ENCODE data around the gene HERPUD1. TPM values are rescaled to one million over a fixed set of nuclear protein-coding genes. Genes with fewer than 3 reads are reported as not detected.

Gene HERPUD1
- total and polyA plus RNA-seq, 9 of the 15 experiments (the other 6 are each of a cell fraction or from before 2014, with no cell fraction given) = 14.2 to 60.7 (median 37.4) TPM

DNA sequence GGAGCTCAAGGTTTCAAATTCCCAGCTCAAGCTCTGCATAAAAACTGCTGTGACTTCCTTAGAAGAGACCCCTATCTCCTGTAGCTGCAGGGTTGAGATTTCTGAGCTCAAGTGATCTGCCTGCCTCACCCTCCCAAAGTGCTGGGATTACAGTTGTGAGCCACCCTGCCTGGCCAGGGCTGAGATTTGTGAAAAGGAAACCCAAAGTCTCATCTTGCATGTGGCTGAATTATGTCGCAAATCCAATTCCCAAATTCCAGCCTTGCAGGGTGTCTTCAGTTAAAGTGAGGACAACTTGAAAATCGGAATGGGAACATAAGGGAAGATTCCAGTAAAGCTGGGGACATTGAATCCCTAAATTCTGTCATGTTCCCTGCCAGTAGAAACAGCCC is 15.7 kb downstream of the HERPUD1 start (continued):
- TF ChIP-seq KDM5B (IDR thresholded peaks at IDR 0.05; ENCODE audit: insufficient replicate concordance, low read depth, low read length) (no peak), POLR2G (IDR thresholded peaks at IDR 0.05; ENCODE audit: low read depth, low read length) (no peak), ZNF41 (CRISPR knock-in tag; conservative IDR thresholded peaks at IDR 0.05) (no peak), NCOA1 (IDR thresholded peaks at IDR 0.05; ENCODE audit: low read depth) (no peak), NCOA2 (IDR thresholded peaks at IDR 0.05; ENCODE audit: partially characterized antibody in 2 of 2) (no peak), CHD1 (IDR thresholded peaks at IDR 0.05; ENCODE audit: low read length) (no peak)
- TF ChIP-seq, protein P1, sequence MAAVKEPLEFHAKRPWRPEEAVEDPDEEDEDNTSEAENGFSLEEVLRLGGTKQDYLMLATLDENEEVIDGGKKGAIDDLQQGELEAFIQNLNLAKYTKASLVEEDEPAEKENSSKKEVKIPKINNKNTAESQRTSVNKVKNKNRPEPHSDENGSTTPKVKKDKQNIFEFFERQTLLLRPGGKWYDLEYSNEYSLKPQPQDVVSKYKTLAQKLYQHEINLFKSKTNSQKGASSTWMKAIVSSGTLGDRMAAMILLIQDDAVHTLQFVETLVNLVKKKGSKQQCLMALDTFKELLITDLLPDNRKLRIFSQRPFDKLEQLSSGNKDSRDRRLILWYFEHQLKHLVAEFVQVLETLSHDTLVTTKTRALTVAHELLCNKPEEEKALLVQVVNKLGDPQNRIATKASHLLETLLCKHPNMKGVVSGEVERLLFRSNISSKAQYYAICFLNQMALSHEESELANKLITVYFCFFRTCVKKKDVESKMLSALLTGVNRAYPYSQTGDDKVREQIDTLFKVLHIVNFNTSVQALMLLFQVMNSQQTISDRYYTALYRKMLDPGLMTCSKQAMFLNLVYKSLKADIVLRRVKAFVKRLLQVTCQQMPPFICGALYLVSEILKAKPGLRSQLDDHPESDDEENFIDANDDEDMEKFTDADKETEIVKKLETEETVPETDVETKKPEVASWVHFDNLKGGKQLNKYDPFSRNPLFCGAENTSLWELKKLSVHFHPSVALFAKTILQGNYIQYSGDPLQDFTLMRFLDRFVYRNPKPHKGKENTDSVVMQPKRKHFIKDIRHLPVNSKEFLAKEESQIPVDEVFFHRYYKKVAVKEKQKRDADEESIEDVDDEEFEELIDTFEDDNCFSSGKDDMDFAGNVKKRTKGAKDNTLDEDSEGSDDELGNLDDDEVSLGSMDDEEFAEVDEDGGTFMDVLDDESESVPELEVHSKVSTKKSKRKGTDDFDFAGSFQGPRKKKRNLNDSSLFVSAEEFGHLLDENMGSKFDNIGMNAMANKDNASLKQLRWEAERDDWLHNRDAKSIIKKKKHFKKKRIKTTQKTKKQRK (IDR thresholded peaks at IDR 0.05; ENCODE audit: borderline replicate concordance, low read depth, low read length) = no peak

DNA sequence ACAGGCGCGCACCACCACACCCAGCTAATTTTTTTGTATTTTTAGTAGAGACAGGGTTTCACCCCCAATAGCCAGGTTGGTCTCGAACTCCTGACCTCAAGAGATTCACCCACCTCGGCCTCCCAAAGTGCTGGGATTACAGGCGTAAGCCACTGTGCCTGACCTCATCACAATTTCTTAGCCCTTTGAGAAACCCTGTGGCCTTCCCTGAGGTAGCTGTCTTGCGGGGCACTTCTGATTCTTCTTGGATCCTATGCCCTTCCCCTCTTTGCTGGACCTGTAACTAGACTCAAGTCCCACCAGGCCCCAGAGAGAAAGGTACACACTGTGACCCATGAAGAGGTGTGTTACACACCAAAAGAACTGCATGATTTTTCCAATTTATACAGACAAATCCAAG is 16.3 kb downstream of the HERPUD1 start:
- CTCF ChIA-PET (ENCODE audit: low intra/inter-chr PET ratio) = no interaction called here
- H3K79me2 ChIP-seq (ENCODE audit: control insufficient read depth, insufficient read depth, low read length) = no peaks in the 10 kb centered on the region
- no peak for ATAC-seq
- H3K4me3 ChIP-seq = no peak overlapping the region
- intact Hi-C loops (cut with micrococcal nuclease) = no loop called here
- 71% methylated on average over 5 of the region's 6 CpGs for WGBS (ENCODE audit: insufficient coverage, low coverage, missing lambda C conversion rate)
- in situ Hi-C loops (cut with MboI) = no loop called here
- no peak overlapping the region for H3K9ac ChIP-seq (ENCODE audit: insufficient read depth in 1 of 2, low read depth in 2 of 2, low read length in 2 of 2)
- POLR2A ChIA-PET = interaction anchor here (0.6 to 8.4 kb wide), 5 partner anchors 11 to 374 kb away, joined by 3 to 102 read pairs (median 4); partner anchors contain the start of gene HERPUD1
- H3K36me3 ChIP-seq (ENCODE audit: control insufficient read depth, insufficient read depth, low read length) = peaks cover 22% of the 10 kb centered on the region
- DNase-seq (ENCODE audit: extremely low read depth in 1 of 4, low spot score in 3 of 4) = no peak
- FAIRE-seq = no peak
- H3K4me2 ChIP-seq (ENCODE audit: insufficient read depth, low read length) = no peak overlapping the region
- no peaks in the 10 kb centered on the region; a peak in 1 of 5 replicates for H3K27me3 ChIP-seq (ENCODE audit: control insufficient read depth in 2 of 2, insufficient read depth in 2 of 2, low read length in 2 of 2)
- H4K20me1 ChIP-seq (replicated peaks; ENCODE audit: control insufficient read depth, insufficient read depth, low read length) = 0 out of 2 replicates have a peak, but pooled peaks cover under 1% of the 10 kb centered on the region
- H3K9me1 ChIP-seq (ENCODE audit: control insufficient read depth, insufficient read depth, low read length) = no peaks in the 10 kb centered on the region
- no TSS peak for BruUV-seq (replicated peaks)
- H2AFZ ChIP-seq (ENCODE audit: low read depth, low read length) = no peak overlapping the region
- H3K4me1 ChIP-seq (replicated peaks in 1 of 2; ENCODE audit: control insufficient read depth in 2 of 2, insufficient read depth in 2 of 2, low read length in 2 of 2) = no peaks in the 10 kb centered on the region
- no peak overlapping the region for H3K27ac ChIP-seq (ENCODE audit: extremely low read depth, low read depth, low read length)
- no peaks in the 10 kb centered on the region for H3K9me3 ChIP-seq (replicated peaks; ENCODE audit: control insufficient read depth, insufficient read depth, low read depth, low read length)
- TF ChIP-seq ZBED1 (IDR thresholded peaks at IDR 0.05) (no peak), EGR1 (conservative IDR thresholded peaks at IDR 0.05) (no peak), ETV5 (CRISPR knock-in tag; IDR thresholded peaks at IDR 0.05; ENCODE audit: low read depth) (no peak), CHD4 (IDR thresholded peaks at IDR 0.05; ENCODE audit: insufficient read depth, insufficient replicate concordance, low read depth, low read length, poor library complexity, severe bottlenecking) (no peak), POLR2AphosphoS2 (IDR thresholded peaks at IDR 0.05; ENCODE audit: low read length) (no peak)
- TF ChIP-seq, protein P2, sequence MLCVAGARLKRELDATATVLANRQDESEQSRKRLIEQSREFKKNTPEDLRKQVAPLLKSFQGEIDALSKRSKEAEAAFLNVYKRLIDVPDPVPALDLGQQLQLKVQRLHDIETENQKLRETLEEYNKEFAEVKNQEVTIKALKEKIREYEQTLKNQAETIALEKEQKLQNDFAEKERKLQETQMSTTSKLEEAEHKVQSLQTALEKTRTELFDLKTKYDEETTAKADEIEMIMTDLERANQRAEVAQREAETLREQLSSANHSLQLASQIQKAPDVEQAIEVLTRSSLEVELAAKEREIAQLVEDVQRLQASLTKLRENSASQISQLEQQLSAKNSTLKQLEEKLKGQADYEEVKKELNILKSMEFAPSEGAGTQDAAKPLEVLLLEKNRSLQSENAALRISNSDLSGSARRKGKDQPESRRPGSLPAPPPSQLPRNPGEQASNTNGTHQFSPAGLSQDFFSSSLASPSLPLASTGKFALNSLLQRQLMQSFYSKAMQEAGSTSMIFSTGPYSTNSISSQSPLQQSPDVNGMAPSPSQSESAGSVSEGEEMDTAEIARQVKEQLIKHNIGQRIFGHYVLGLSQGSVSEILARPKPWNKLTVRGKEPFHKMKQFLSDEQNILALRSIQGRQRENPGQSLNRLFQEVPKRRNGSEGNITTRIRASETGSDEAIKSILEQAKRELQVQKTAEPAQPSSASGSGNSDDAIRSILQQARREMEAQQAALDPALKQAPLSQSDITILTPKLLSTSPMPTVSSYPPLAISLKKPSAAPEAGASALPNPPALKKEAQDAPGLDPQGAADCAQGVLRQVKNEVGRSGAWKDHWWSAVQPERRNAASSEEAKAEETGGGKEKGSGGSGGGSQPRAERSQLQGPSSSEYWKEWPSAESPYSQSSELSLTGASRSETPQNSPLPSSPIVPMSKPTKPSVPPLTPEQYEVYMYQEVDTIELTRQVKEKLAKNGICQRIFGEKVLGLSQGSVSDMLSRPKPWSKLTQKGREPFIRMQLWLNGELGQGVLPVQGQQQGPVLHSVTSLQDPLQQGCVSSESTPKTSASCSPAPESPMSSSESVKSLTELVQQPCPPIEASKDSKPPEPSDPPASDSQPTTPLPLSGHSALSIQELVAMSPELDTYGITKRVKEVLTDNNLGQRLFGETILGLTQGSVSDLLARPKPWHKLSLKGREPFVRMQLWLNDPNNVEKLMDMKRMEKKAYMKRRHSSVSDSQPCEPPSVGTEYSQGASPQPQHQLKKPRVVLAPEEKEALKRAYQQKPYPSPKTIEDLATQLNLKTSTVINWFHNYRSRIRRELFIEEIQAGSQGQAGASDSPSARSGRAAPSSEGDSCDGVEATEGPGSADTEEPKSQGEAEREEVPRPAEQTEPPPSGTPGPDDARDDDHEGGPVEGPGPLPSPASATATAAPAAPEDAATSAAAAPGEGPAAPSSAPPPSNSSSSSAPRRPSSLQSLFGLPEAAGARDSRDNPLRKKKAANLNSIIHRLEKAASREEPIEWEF (CRISPR knock-in tag; IDR thresholded peaks at IDR 0.05) = no peak
